ENCODE data around the gene SPINT1.
A peak's percentile ranks its signal among the peaks of the same experiment; 100 is the strongest.
"Not testable (repeated sequence)": the region's sequence is repeated elsewhere in the genome, so short reads cannot be mapped to it uniquely, and the experiment has no call there.

SPINT1 gene

DNA sequence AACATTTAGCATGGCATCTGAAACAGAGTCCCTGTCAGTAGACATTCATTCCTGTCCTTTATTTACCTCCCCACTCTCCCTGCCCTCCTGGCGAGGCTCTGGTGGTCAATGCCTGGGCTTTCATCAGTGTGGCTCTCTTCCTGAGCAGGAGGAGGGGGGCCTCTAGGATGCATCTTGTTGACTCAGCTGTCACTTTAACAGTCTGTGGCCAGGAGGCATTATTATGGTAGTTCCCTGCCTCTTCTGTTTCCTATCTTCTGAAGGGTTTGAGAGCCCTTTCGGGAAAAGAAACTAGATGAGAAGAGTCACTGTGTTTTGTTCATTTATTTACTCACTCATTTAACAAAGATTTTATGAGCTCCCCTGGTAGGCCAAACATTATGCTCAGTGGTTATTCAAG is 13.0 kb upstream of the SPINT1 start:
- no peak for DNase-seq

DNA sequence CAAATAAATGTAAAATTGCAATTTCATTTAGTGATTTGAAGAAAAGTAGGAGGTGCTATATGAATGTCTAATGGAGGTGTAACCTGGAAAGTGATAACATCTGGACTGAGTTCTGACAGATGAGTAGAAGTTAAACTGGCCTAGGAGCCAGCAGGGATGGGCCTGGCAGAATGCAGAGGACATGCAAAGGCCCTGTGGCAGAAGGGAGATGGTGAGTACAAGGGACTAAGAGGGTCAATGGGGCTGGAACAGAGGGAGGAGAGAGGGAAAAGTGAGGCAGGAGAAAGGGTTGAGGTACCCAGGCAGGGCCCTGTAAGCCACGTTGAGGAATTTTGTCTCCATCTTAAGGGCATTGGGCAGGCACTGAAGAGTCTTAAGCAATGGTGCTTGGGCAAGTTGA is 12.0 kb upstream of the SPINT1 start:
- no peak for DNase-seq

DNA sequence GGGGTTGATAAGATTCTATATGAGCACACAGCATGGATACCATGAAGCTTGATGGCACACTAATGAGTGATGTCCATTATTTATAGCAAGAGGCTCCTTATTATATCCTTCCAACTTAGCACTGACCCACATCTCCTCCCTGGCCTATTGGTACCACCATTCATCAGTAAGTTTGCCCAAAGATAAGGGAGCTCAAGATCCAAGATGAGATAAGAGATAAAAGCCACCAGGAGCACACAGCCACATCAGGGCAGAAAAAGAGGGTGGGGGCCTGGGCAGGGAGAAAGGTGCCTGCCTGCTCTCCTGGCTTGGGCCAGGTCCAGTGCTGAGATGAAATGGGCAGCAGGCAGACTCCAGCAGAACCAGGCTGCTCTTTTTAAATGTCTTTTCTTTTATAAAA is 10.9 kb upstream of the SPINT1 start:
- no peak for DNase-seq

DNA sequence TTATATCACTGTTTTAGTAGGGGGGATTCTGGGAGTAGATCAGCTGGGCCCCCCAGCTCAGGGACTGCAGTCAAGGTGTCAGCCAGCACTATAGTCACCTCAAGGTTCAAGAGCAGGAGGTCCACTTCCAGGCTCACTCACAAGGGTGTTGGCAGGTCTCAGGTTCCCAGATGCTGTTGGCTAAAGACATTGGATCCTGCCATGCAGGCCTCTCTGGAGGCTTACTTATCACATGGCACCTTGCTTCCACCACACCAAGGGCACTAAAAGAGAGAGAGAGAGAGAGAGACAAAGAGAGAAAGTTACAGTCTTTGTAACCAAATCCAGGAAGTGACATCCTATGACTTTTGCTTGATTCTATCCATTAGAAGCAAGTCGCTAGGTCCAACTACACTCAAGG is 7.8 kb upstream of the SPINT1 start:
- DNase-seq = no peak

DNA sequence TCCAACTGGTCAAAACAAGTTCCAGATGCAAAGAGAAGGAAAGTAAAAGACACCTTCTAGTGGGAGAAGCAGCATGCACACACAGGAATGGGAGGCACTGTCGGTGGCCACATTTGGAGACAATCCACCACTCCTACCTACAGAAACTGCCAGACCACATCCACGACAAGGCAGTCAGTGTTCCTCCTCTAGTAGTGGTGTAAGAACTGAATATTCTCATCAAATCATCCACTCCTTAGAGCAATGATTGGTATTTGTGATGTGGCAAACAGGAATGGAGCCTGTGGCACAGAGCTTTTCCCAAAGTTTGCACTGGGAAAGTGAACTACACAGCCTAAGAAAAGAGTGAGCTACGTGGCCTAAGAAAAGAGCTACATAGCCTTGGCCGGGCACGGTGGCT is 5.1 kb upstream of the SPINT1 start:
- no peak for DNase-seq

DNA sequence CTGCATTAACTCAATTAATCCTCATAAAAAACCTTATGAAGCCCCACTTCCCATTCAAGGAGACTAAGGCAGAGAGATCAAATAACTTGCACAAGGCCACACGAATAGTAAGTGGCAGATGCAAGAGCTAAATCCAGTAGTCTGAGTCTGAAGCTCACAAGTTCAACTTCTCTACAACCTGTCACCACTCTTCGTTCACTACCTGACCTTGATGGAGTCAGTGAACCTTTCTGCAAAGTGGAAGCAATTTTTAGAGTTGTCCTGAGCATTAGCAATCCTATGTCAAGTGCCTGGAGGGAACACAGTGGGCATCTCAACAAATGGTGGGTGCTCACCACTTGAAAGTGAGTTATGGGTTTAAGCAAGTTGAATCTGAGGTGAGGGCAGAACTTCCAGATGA is 2.1 kb upstream of the SPINT1 start:
- DNase-seq = no peak

DNA sequence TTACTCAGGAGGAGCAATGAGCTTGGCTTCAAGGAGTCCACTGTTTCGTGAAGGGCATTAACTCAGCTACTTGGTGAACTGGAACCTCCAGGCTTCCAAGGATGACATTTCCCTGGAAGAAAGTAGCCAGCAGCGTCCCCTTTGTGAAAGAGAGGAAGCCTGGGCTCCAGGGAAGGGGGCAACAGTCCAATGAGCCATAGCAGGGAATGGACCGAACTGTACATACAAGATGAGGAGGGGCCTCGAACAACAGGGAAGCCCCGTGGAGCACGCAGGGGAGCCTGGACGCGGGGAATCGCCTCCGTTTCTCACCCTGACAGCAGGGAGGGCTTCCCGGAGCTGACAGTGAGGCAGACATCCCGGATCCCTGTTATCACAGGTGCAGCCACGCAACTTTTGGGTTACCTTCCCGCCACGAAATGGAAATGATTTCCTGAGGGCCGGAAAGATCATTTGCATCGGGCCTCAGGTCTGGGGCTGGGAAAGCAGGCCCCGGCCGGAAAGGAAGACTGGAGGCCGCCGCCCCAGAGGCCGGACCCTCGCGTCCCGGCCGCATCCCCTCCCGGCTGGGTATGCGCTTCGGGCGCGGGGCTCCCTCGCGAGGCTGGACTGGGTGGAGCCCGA is 475 bp upstream of the SPINT1 start:
- no peak for DNase-seq

DNA sequence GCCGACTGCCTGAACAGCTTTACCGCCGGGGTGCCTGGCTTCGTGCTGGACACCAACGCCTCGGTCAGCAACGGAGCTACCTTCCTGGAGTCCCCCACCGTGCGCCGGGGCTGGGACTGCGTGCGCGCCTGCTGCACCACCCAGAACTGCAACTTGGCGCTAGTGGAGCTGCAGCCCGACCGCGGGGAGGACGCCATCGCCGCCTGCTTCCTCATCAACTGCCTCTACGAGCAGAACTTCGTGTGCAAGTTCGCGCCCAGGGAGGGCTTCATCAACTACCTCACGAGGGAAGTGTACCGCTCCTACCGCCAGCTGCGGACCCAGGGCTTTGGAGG is 815 bp downstream of the SPINT1 start:
- DNase-seq = no peak

DNA sequence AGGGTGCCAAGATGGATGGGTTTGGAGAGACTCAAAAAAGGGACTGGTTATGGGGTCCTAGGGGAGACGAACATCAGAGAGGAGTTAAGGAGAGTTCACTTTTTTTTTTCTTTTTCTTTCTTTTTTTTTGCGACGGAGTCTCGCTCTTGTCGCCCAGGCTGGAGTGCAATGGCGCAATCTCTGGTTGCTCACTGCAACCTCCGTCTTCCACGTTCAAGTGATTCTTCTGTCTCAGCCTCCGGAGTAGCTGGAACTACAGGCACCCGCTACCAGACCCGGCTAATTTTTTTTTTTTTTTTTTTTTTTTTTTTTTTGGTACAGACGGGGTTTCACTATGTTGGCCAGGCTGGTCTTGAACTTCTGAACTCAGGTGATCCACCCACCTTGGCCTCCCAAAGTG is 1.2 kb downstream of the SPINT1 start:
- DNase-seq = no peak

DNA sequence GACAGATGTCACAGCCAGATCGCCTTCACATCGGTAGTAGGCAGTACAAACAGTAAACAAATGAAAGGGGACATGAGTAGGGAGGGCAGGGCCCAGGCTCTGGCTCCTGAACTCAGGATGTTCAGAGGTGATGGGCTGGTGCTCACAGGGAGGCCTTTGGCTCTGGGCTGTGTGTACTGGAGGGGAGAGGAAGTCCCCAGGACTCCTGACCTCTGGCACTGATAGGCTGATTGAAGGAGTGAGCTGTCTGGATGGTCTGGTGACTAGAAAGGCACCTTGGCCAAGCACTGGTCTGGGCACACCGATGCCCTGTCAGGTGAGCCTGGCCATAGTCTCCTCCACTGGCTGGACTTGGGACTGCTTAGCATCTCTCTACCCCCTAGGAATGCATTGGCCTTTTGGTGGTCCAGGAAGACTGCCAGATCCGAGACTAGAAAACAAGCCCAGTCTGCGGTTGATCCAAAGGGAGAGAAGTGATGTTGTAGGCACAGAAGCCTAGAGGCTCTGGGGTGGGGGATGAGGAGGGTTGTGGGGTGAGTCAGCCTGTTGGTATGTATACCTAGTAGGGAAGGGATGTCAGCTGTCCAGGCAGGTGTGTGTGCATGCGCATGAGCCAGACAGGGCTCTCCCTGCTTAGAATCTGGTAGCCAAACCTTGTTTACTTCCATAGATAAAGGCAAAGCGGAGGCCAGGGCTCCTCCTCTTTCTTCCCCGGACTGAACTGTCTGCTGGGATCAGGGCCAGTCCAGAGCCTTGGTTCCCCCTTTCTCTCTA is 1.9 kb downstream of the SPINT1 start:
- peak; percentile 75 for DNase-seq

DNA sequence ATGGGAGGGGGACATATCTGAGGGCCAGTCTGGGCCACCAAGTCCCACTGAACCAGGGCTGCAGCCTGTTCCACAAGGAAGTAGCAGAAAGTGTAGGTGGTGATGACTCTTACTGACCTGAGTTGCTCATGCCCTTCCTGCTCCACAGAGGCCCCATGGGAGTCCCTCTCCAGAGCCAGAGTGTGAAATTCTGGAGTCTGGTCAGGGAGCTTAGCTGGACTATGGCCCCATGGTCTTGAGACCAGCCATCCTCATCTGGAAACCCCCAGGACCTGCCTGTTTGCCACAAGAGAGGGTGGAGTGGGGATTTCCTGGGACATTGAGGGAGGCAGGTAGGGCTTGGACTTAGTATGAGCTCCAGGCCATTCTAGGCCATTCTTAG is 3.0 kb downstream of the SPINT1 start:
- no peak for DNase-seq

DNA sequence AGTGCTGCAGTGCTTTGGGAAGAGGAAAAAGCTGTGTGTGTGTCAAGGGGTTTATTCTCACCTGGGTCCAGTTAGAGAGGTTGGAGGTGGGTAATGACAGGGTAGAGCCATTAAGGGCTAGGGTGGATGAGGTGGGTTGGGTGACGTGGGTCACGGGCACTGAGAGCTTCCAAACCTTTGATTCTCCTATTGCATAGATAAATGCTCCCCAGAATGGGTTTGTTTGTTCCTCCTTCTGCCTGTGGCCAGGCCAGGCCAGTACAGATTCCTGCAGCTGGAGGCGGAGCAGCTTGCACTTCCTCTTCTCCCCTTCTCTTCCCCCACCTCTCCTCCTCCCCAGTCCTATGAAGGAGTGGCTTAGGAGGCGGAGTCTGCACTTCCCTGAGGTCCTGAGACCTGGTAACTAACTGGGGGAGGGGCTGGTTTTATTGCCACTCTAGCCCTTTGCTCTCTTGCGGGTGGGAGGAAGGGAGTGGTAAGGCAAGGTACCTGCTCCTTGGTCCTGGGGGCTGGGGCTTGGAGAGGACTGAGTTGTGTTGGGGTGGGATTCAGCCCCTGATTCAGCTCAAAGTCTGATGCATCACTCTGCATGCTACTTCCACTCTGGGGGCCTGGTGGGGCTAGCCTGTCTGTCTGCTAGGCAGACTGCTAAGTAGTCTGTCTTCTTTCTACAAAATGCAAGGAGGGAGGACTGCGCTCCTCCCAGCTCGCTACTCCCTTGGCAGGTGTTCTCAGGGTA is 3.5 kb downstream of the SPINT1 start:
- DNase-seq = peak; percentile 55

DNA sequence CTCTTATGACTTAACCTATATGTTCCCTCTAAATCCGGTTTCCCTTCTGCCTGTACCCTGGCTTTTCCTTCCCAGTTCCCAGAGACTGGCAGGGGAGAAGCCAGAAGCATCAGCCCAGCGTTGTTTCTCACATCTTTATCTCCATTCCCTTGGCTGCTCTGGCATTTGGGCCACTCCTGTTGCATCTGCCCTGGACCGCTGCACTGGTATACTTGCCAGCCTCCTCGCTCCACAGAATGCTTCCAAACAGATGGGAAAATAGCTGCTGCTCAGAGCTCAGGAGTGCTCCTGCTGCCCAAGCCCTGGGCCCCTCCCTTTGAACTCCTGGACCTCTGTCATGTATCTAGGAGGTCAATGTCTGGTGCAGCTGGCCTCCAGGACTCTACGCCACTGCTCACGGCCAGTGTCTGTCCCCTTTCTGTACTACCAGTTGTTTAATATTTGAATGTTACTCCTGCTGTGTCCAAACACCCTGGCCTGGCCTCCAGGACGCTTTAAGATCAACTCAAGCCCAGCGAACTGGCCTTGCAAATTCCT is 6.8 kb downstream of the SPINT1 start:
- DNase-seq = no peak

DNA sequence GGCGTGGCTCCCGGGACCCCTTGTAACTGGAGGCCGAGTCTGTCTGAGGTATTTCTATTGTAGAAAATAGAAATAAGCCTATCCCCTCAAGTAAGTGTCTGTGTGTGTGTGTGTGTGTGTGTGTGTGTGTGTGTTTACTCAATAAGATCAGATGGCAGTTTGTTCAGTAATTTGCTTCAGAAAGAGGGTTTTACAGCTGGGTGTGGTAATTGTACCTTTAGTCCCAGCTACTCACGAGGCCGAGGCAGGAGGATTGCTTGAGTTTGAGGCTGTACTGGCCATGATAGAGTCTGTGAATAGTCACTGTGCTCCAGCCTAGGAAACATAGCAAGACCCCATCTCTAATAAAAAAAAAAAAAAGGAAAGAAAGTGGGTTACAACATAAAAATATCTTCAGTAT is 8.7 kb downstream of the SPINT1 start:
- no peak for DNase-seq

DNA sequence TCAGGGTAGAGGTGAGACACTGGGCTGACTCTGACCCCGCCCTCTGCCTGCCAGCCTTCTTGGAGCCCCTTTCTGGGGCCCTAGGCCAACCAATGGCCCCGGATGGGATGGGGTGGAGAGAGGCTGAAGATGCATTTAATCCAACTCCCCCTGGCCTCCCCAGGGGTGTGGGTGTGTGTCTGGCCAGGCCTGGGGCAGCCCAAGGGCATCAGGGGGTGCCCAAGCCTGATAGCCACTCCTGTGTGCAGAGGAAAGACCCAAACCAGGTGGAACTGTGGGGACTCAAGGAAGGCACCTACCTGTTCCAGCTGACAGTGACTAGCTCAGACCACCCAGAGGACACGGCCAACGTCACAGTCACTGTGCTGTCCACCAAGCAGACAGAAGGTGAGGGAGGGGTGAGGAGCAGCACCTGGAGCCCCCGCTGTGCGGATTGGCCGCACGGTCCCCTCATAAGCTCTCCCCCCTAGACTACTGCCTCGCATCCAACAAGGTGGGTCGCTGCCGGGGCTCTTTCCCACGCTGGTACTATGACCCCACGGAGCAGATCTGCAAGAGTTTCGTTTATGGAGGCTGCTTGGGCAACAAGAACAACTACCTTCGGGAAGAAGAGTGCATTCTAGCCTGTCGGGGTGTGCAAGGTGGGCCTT is 9.5 kb downstream of the SPINT1 start:
- no peak for DNase-seq

DNA sequence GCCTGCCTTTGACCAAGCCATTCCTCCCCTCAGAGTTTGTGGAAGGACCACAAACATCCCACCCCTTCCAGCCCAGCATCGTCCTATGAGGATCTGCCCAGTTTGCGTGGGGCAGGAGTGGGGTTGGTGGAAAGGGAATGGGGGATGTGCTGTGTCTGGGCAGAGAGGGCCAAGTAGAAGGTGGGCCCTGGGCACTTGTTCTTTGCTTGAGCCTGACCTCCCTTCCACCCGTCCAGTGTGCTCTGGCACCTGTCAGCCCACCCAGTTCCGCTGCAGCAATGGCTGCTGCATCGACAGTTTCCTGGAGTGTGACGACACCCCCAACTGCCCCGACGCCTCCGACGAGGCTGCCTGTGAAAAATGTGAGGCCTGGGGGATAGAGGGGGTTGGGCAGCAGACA is 10.3 kb downstream of the SPINT1 start:
- DNase-seq = no peak

DNA sequence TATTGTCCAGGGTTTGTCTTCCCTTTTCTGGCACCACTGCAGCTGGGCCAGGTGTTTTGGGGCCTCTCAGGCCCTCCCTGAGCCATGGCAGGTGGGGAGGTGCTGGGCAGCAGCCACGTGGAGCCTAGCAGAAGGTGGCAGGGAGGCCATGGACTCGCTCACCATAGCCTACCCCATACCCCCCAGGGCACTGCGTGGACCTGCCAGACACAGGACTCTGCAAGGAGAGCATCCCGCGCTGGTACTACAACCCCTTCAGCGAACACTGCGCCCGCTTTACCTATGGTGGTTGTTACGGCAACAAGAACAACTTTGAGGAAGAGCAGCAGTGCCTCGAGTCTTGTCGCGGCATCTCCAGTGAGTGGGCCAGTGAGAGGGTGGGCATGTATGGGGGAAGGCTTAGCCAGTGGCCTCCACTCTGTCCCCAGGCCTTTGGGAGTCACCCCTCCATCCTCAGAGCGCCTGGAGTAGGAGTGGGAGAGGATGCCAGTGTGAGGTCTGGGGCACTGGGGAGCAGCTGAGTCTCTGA is 11.9 kb downstream of the SPINT1 start:
- DNase-seq = no peak

DNA sequence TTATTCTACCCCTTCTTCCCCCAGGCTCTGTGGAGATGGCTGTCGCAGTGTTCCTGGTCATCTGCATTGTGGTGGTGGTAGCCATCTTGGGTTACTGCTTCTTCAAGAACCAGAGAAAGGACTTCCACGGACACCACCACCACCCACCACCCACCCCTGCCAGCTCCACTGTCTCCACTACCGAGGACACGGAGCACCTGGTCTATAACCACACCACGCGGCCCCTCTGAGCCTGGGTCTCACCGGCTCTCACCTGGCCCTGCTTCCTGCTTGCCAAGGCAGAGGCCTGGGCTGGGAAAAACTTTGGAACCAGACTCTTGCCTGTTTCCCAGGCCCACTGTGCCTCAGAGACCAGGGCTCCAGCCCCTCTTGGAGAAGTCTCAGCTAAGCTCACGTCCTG is 12.9 kb downstream of the SPINT1 start:
- no peak for DNase-seq

DNA sequence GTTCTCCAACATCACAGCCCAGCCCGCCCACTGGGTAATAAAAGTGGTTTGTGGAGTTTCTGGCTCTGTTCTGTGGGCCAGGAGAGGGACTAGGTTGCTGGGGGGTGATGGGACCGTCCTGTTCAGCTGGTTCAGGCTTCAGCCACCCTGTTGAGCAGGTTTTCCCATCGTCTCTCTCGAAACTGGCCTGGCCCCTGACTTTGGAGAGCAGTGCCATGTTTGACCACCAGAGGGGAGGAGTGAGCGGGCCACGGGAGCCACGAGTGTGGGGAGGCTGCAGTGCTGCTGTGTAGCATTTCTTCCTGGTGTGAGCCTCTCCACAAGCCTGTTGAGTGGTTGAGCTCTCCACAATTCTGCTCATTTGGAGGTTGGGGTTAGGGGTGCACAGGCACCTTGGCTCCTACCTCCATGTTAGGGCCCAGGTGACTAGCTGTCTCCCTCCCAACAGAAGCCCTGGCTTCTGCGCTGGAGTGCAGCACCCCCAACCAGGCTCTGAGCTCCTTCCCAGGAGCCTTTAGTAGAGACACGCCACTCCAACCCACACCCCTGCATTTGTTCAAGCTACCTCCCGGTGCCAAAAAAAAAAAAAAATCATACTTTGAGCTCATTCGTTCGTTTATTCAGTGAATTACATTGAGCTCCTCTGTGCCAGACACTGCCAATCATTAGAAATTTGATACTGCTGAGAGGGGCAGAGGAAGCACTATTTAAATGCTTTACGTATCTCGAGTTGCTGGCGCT is 13.9 kb downstream of the SPINT1 start:
- DNase-seq = peak; percentile 32

DNA sequence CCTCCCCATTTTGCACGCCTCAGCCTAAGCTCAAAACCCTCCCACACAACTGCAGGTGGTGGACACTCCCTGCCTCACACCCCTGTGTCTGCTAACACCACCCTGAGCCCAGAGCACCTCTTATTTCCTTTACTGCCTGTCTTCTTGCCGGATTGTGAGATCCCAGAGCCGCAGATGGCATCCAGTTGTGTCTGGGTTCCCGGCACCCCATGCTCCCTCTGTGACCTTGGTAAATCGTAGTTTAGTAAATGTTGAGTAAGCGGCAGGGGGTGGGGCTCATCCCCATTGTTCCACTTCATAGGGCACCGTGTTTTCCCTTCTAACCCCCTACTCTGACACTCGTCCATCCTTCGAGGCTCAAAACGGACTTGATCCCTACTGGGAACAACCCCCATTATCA is 14.9 kb downstream of the SPINT1 start:
- no peak for DNase-seq

DNA sequence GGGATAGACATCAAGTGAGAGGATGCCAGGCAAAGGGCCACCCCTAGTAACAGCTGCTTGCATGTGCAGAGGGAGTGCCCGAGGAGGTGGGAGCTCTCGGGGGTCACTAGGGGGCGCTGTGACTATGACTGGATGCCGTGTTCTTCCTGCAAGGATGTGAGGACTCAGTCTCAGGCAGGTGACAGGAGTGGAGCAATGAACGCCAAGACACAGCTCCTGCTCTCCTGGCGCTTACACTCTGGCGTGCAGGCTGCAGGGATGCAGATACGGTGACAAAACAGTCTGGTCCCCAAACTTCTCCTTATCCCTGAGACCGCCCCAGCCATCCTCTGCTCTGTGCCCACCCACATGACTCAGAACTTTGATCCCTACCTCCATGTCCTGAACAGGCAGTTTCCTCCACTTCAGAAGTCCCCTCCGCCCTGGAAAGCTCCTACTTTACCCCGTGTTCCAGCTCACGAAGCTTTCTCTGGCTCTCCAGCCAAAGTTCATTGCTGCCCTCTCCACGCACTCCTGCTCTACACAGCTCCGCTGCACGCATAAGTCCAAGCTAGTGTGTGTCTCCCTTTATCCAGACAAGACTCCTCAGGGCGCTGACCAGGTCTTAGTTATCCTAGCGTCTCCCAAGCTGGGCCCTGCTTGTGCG is 15.5 kb downstream of the SPINT1 start:
- DNase-seq = peak; percentile 32

DNA sequence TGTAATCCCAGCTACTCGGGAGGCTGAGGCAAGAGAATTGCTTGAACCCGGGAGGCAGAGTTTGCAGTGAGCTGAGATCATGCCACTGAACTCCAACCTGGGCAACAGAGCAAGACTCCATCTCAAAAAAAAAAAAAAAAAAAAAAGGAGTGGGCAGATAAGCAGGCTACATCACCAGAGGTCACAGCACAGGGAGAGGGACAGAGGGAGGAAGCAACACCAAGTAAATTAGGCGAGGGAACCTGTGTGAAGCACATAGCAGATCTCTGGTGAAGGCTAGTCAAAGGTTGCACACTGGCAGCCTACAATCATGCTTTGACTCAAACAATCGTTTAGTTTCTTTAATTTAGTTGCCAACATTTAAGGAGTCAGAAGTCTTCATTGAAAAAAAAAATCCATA is 17.3 kb downstream of the SPINT1 start:
- not testable (repeated sequence) for DNase-seq

Data from NCI-H226 (cell line).